B cell (primary cell): ENCODE results near the gene ZBTB16.

ENCODE experiments used
- CTCF ChIP-seq: fragments of 200-600 bp; IDR thresholded peaks from one replicate; pipeline ENCODE4 v1.8.0; 2022; ENCODE audit warnings: antibody characterized with exemption, mild to moderate bottlenecking
- EZH2 ChIP-seq: IDR thresholded peaks from 2 replicates; pipeline ENCODE4 v1.6.1; 2012; ENCODE audit warnings: borderline replicate concordance, low read depth, mild to moderate bottlenecking, moderate library complexity, low read length; ENCODE audit not compliant: insufficient read depth, poor library complexity, severe bottlenecking

DNA sequence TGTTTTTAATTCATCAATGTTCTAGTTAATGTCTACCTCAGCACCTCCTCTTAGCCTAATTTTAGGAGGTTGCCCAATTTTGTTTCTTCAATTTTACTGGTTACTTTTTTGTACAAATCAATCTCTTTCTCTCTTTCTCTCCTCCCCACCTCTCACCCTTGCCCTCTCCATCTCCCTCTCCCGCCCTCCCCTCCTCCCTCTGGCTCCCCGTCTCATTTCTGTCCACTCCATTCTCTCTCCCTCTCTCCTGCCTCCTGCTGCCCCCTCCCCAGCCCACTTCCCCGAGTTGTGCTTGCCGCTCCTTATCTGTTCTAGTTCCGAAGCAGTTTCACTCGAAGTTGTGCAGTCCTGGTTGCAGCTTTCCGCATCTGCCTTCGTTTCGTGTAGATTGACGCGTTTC, 195.8 kb downstream of the ZBTB16 start:
- no peak for TF ChIP-seq CTCF
- no peak for TF ChIP-seq EZH2
